Immature natural killer cell (primary cell): ENCODE results near the gene MROH8. TPM values are rescaled to one million over a fixed set of nuclear protein-coding genes. Genes with fewer than 3 reads are reported as not detected.

Experiments
- DNase-seq, 3 donors: peaks; one replicate each; pipeline ENCODE4 v3.0.0; 2022; ENCODE audit warnings: mixed read lengths in 1 of 3
- H3K27ac Mint-ChIP-seq, 6 donors: one replicate each; pipeline ENCODE4 v1.8.0; 2020; ENCODE audit warnings: mixed read lengths in 6 of 6, mild to moderate bottlenecking in 5 of 6, inconsistent platforms in 4 of 6, moderate library complexity in 3 of 6
- H3K27me3 Mint-ChIP-seq, 3 donors: one replicate each; pipeline ENCODE4 v1.8.0; 2020 to 2021; ENCODE audit warnings: low read depth in 3 of 3, mild to moderate bottlenecking in 3 of 3, mixed read lengths in 3 of 3, moderate library complexity in 3 of 3, inconsistent platforms in 1 of 3
- H3K36me3 Mint-ChIP-seq, 3 donors: one replicate each; pipeline ENCODE4 v1.8.0; 2020; ENCODE audit warnings: mixed read lengths in 3 of 3, inconsistent platforms in 2 of 3, mild to moderate bottlenecking in 2 of 3
- H3K4me1 Mint-ChIP-seq, 2 donors: one replicate each; pipeline ENCODE4 v1.8.0; 2020; ENCODE audit warnings: inconsistent platforms in 2 of 2, mild to moderate bottlenecking in 2 of 2, mixed read lengths in 2 of 2, moderate library complexity in 1 of 2
- H3K4me3 Mint-ChIP-seq, 5 donors: one replicate each; pipeline ENCODE4 v1.8.0; 2020; ENCODE audit warnings: mild to moderate bottlenecking in 5 of 5, mixed read lengths in 5 of 5, inconsistent platforms in 3 of 5, moderate library complexity in 3 of 5
- H3K9me3 Mint-ChIP-seq, 6 donors: one replicate each; pipeline ENCODE4 v1.8.0; 2020; ENCODE audit warnings: mild to moderate bottlenecking in 6 of 6, mixed read lengths in 6 of 6, inconsistent platforms in 4 of 6, moderate library complexity in 3 of 6
- polyA plus RNA-seq, 3 donors: library from polyadenylated mRNA; unstranded; fragments of 300-500 nt; fragmentation: Illumina TruSeq; gene quantifications; one replicate each; pipeline ENCODE4 v1.2.3, GENCODE V29; 2021

Gene MROH8
- polyA plus RNA-seq, result 1 to 10 TPM; 2.1 to 3.4 (median 2.6) TPM

DNA sequence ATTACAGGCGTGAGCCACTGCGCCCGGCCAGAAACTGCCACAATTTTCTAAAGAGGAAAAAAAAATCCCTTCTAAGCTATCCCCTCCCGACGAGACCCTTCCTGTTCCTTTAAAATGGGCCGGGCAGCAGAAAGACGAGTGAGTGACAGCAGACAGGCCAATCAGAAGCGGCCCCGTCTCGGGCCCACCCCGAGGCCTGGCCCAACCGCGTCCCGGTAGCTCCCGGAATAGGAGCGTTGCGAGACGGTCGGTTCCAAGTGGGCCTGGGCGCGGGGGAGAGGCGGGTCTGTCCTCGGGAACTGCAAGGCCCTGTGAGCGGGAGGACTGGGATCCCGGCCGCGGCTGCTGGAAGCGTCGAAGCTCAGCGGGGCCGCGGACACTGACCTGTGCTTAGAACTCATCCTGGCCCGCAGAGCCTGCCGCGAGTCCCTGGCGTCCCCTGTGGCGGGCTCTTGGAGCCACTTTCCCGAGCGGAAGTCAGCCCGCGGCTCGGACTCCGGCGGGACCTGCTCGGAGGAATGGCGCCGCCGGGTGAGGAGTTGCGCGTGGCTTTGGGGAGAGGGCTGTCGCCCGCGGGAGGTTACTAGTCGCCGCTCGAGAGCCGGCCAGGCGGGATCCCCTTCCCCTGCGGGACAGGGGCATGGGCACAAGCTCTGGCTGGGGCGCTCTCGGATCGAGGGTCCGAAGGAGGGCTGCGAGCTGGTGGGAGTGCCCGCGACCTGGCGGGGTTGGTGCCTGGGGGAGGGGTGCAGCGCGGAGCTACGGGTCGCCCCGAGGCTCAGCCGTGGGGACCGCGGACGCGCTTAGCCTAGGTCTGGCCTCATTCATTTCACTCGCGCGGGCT lies at the start of gene MROH8, which contains the start of gene RPN2:
Gene MROH8 (minus strand): TSS at position 710 of the 844 bp plus-strand sequence.
Gene RPN2 (plus strand): TSS at position 492 of the 844 bp plus-strand sequence. CDS start 27 bp downstream, at position 519.
- H3K4me1 Mint-ChIP-seq, result peaks cover 39 to 52% of the 10 kb centered on the region in 2 donors
- H3K27ac Mint-ChIP-seq, result peak within 1 kb of the TSS; percentile 84 to 98 (median 96)
- H3K9me3 Mint-ChIP-seq, result no peaks in the 10 kb centered on the region
- peaks cover 3 to 18% (median 12%) of the 10 kb centered on the region in 3 donors for H3K27me3 Mint-ChIP-seq
- DNase-seq, result peak; percentile 93 to 94 (median 93)
- peaks cover 0 to 9% (median 8%) of the 10 kb centered on the region in 3 donors for H3K36me3 Mint-ChIP-seq
- H3K4me3 Mint-ChIP-seq, result peak within 1 kb of the TSS; percentile 93 to 99 (median 95)

DNA sequence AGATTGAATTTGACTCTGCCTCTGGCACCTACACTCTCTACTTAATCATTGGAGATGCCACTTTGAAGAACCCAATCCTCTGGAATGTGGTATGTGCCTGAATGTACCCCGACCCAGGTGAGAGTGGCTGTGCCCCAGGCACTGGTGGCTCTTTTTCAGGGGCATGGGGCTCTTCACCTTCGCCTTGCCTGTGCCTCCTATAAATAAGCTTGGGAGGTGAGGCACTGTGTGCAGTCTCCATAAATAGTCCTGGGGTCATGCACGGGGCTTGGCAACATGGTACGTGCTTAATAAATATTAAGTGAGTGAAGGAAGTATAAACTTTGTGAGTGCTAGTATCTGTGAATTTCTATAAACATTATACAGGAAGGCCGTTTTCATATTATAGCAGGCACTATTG lies 49.3 kb upstream of the MROH8 start:
- peaks cover 0 to 6% (median 0%) of the 10 kb centered on the region in 3 donors for H3K27me3 Mint-ChIP-seq
- peak overlapping the region in 1 of 6 donors; percentile 14 for H3K27ac Mint-ChIP-seq
- peaks cover 40 to 71% (median 54%) of the 10 kb centered on the region in 3 donors for H3K36me3 Mint-ChIP-seq
- DNase-seq, result no peak
- H3K4me3 Mint-ChIP-seq, result no peak overlapping the region
- no peaks in the 10 kb centered on the region for H3K4me1 Mint-ChIP-seq
- H3K9me3 Mint-ChIP-seq, result no peaks in the 10 kb centered on the region

DNA sequence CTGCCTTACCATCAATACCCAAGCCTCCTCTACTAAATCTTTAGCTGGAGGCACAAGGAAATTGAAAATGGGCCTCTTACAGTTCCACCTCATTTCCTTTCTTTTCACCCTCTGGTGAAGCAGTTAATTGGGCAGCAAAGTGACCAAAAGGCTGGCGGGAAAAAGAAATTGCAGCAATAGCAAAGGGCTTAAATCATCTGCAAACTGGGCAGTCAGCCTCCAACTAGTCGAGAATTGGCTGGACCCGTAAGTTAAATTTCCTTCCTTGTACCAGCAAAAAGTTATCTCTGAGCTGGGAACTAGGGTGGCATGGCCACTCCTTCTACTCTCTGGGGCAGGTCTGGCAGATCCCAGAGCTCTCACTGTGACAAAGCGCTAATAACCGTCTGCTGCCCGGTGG lies 48.7 kb upstream of the MROH8 start:
- H3K36me3 Mint-ChIP-seq, result peaks cover 40 to 71% (median 57%) of the 10 kb centered on the region in 3 donors
- no peak overlapping the region for H3K4me3 Mint-ChIP-seq
- peak overlapping the region in 1 of 6 donors; percentile 30 for H3K27ac Mint-ChIP-seq
- peaks cover 0 to 6% (median 0%) of the 10 kb centered on the region in 3 donors for H3K27me3 Mint-ChIP-seq
- peaks cover 0 to 2% of the 10 kb centered on the region in 2 donors for H3K4me1 Mint-ChIP-seq
- DNase-seq, result no peak
- no peaks in the 10 kb centered on the region for H3K9me3 Mint-ChIP-seq

DNA sequence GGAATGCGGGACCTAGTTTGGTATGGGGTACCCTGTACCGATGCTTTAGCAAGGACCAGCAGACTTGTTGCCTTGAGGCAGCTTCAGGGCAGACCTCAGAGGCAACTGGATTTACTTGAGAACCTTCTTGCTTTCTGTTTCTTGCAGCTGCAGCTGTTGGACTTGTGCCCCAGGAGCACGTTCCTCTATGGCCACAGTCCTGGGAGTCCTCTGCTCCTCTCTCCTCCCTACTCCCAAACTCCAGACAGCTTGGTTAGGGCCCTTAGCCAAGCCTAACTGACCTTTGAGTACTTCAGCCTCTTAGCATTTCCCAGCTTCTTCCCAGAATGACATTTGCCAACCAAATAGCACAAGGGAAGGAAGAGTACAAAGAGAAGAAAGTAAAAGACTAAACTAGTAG lies 47.5 kb upstream of the MROH8 start:
- Mint-ChIP-seq H3K4me1 (peaks cover 0 to 12% of the 10 kb centered on the region in 2 donors), H3K27me3 (peaks cover 0 to 1% (median 0%) of the 10 kb centered on the region in 3 donors), H3K4me3 (no peak overlapping the region), H3K9me3 (no peaks in the 10 kb centered on the region), H3K27ac (peak overlapping the region in 1 of 6 donors; percentile 40), H3K36me3 (peaks cover 40 to 63% (median 50%) of the 10 kb centered on the region in 3 donors)
- no peak for DNase-seq

DNA sequence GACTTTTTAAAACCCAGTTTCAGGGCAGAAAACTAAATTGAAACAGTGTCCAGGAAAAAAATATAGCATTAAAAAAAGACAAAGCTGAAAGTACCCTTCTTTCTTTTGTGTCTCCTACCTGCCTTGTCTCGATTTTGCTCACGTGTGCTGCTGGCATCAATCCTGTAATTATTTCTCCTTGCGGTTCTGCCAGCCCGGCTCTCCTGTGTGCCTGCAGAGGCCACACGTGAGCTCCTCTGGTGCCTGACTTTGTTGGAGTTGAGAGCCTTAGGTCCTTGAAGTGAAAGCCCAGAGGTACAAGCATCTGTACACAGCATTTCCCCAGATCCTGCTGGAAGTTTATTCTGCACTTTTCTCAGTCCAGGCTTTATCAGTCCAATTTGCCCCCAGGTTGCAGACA lies 45.8 kb upstream of the MROH8 start:
- peaks cover 31 to 54% (median 40%) of the 10 kb centered on the region in 3 donors for H3K36me3 Mint-ChIP-seq
- no peaks in the 10 kb centered on the region for H3K27me3 Mint-ChIP-seq
- H3K9me3 Mint-ChIP-seq, result no peaks in the 10 kb centered on the region
- H3K4me1 Mint-ChIP-seq, result peaks cover 0 to 12% of the 10 kb centered on the region in 2 donors
- no peak for DNase-seq
- no peak overlapping the region for H3K4me3 Mint-ChIP-seq
- H3K27ac Mint-ChIP-seq, result no peak overlapping the region

DNA sequence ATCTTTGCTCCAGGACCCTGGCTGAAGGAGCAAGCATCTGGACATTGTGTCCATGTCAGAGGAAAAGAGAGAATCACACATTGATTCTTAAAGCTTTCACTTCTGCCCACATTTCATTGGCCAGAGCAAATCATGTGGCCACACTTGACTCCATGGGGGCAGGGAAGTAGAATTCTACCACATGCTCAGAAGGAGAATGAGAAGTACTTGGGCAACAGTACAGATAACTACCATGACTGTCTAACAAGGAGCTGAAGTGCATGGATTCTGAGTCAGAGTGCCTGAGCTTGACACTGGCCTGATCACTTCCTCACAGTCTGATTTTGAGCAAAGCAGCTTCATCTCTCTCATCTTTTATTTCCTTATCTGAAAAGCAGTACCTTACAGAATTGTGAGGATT lies 43.7 kb upstream of the MROH8 start:
- Mint-ChIP-seq H3K4me1 (peaks cover 0 to 12% of the 10 kb centered on the region in 2 donors), H3K36me3 (peaks cover 22 to 44% (median 32%) of the 10 kb centered on the region in 3 donors), H3K27ac (peak overlapping the region in 3 of 6 donors; percentile 12 to 40 (median 20)), H3K9me3 (no peaks in the 10 kb centered on the region), H3K4me3 (no peak overlapping the region), H3K27me3 (peaks cover 0 to 1% (median 0%) of the 10 kb centered on the region in 3 donors)
- no peak for DNase-seq

DNA sequence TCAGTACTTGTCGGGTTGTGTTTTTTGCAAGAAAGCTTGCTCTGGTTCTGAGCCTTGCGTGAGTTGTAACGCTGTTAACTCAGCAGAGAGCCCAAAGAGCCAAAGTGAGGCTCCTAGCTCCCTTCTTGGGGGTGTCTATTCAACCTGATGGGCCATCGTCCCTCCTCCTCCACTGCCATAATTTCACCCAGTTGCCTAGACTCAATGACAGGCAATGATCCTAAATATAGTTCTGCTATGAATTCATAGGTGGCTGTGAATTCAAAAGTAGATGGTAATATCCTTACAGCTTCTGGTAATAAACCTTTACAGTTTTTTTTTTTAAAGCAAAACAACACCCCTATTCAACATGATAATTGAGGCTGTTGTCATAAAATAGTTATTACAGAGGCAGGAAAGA lies 42.7 kb upstream of the MROH8 start:
- H3K27ac Mint-ChIP-seq, result peak overlapping the region in 1 of 6 donors; percentile 37
- H3K4me3 Mint-ChIP-seq, result no peak overlapping the region
- no peak for DNase-seq
- peaks cover 16 to 38% (median 26%) of the 10 kb centered on the region in 3 donors for H3K36me3 Mint-ChIP-seq
- no peaks in the 10 kb centered on the region for H3K9me3 Mint-ChIP-seq
- peaks cover 0 to 12% of the 10 kb centered on the region in 2 donors for H3K4me1 Mint-ChIP-seq
- H3K27me3 Mint-ChIP-seq, result peaks cover 0 to 1% (median 0%) of the 10 kb centered on the region in 3 donors

DNA sequence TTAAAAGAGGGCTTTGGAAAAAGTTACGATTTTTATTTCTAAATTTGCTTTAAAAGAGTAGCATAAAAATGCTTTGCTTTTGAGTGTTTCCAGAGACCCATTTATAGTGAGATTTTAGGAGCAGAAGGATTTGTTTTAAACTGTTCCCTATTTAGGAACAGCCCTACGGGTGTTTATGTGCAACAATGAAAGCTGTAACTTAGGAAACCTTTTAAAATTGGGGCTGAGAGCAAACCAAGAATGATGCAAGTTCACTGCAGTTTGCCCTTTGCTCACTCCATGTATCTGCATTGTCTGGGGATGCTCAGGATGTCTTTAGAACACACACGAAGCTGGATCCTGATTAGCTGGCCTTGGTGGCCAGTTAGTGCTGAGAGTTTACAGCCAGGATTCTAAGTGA lies 41.4 kb upstream of the MROH8 start:
- peaks cover 0 to 1% (median 0%) of the 10 kb centered on the region in 3 donors for H3K27me3 Mint-ChIP-seq
- H3K4me3 Mint-ChIP-seq, result no peak overlapping the region
- no peaks in the 10 kb centered on the region for H3K9me3 Mint-ChIP-seq
- DNase-seq, result no peak
- peaks cover 0 to 12% of the 10 kb centered on the region in 2 donors for H3K4me1 Mint-ChIP-seq
- peaks cover 14 to 38% (median 26%) of the 10 kb centered on the region in 3 donors for H3K36me3 Mint-ChIP-seq
- H3K27ac Mint-ChIP-seq, result no peak overlapping the region

DNA sequence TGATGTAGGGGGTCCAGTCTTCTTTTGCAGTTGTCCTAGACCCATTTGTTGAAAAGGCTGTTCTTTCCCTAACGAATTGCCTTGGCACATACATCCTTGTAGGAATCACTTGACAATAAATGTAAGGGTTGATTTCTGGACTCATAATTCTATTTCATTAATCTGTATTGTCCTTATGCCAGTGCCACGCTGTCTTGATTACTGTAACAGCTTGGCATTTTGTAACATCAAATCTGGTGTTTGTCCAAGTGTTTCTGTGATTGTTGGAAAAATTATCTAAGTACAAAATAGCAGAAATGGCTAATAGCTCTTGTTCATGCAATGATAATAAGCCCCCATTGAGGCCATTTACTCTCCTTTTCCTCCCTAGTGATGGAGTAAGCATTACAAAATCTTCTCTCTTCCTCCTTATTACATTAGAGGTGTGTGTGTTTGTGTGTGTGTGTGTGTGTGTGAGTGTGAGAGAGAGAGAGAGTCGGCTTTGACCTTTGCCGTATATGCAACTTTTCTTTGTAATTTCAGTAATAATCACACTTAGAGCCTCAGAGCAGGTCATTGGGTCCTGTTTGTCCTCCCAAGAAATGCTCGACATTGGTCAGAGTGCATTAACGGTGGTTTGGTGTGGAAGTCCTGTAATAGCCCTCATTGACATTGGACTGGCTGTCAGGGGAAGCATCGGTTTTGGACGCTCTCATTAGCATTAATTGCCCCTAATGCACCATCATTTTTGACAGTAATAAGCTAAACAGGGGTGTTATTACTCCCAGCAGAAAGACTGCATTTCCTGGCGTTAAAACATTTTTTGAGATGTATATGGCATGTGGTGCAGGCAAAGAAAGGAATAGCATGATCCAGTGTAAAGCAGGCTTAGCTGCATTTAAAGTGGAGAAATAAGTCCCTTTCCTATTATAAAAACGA lies 40.7 kb upstream of the MROH8 start:
- peaks cover 0 to 12% of the 10 kb centered on the region in 2 donors for H3K4me1 Mint-ChIP-seq
- peaks cover 9 to 36% (median 21%) of the 10 kb centered on the region in 3 donors for H3K36me3 Mint-ChIP-seq
- no peaks in the 10 kb centered on the region for H3K9me3 Mint-ChIP-seq
- H3K27me3 Mint-ChIP-seq, result peaks cover 0 to 1% (median 0%) of the 10 kb centered on the region in 3 donors
- H3K4me3 Mint-ChIP-seq, result no peak overlapping the region
- H3K27ac Mint-ChIP-seq, result no peak overlapping the region
- no peak for DNase-seq

DNA sequence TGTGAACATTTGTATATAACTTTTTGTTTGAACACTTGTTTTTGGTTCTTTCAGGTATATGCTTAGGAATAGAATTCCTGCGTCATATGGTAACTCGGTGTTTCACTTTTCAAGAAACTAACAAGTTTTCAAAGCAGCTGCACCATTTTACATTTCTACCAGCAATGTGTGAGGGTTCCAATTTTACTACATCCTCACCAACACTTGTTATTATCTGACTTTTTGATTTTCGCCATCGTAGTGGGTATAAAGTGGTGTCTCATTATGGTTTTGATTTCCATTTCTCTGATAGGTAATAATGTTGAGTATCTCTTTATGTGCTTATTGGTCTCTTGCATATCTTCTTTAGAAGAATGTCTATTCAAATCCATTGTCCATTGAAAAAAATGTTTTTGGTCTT lies 39.6 kb upstream of the MROH8 start:
- no peak overlapping the region for H3K27ac Mint-ChIP-seq
- peaks cover 0 to 12% of the 10 kb centered on the region in 2 donors for H3K4me1 Mint-ChIP-seq
- H3K4me3 Mint-ChIP-seq, result no peak overlapping the region
- no peaks in the 10 kb centered on the region for H3K9me3 Mint-ChIP-seq
- no peak for DNase-seq
- H3K36me3 Mint-ChIP-seq, result peaks cover 12 to 32% (median 16%) of the 10 kb centered on the region in 3 donors
- H3K27me3 Mint-ChIP-seq, result peaks cover 0 to 1% (median 0%) of the 10 kb centered on the region in 3 donors

DNA sequence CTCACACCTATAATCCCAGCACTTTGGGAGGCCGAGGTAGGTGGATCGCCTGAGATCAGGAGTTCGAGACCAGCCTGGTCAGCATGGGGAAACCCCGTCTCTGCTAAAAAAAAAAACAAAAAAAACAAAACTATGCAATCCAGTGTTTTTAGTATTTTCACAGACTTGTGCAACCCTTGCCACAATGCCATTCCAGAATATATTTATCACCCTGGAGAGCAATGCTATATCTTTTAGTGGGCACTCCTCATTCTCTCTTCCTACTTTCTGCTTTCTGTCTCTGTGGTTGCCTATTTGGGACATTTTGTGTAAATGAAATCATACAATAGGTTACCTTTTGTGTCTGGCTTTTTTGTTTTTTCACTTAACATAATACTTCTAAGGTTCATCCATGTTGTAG lies 39.1 kb upstream of the MROH8 start:
- Mint-ChIP-seq H3K36me3 (peaks cover 12 to 28% (median 14%) of the 10 kb centered on the region in 3 donors), H3K4me3 (no peak overlapping the region), H3K27me3 (peaks cover 0 to 1% (median 0%) of the 10 kb centered on the region in 3 donors), H3K4me1 (peaks cover 0 to 12% of the 10 kb centered on the region in 2 donors), H3K9me3 (no peaks in the 10 kb centered on the region), H3K27ac (no peak overlapping the region)
- no peak for DNase-seq

DNA sequence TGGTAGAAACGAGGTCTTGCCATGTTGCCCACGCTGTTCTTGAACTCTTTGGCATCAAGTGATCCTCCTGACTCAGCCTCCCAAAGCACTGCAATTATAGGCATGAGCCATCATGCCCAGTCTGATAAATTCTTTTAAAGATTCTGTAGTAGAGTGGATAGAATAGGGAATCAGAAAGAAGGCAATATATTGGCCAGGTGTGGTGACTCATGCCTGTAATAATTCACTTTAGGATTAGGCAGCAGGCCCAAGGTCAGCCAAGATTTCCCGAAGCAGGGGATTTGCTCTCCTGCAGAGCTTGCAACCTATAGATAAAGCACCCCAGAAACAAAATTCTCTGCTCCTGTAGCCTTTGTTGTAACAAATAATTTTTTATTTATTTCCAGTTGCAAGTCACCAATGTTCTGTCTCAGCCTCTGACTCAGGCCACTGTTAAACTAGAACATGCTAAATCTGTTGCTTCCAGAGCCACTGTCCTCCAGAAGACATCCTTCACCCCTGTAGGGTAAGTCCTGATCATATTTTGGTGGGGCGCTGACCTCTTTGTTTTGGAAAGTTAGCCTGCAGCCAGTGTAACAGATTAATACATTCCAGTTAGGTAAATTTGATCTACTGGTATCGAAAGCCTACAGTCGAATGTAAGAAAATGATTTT lies 30.4 kb upstream of the MROH8 start:
- Mint-ChIP-seq H3K4me1 (peaks cover 0 to 2% of the 10 kb centered on the region in 2 donors), H3K36me3 (peaks cover 14 to 42% (median 29%) of the 10 kb centered on the region in 3 donors), H3K27ac (peak overlapping the region in 1 of 6 donors; percentile 31), H3K4me3 (no peak overlapping the region), H3K27me3 (no peaks in the 10 kb centered on the region), H3K9me3 (no peaks in the 10 kb centered on the region)
- DNase-seq, result no peak

DNA sequence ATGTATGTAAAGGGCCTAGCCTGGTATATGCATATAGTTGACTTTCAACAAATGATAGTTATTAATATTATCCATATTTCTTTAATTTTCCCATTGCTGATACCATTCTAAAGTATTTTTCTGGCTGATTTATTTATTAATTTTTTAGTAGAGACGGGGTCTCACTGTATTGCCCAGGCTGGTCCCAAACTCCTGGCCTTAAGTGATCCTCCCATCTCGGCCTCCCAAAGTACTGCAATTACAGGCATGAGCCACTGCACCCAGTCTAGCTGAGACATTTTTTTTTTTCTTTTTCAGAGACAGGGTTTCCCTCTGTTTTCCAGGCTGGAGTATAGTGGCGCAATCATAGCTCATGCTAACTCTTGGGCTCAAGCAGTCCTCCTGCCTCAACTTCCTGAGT lies 29.8 kb upstream of the MROH8 start:
- H3K36me3 Mint-ChIP-seq, result peaks cover 9 to 43% (median 27%) of the 10 kb centered on the region in 3 donors
- H3K9me3 Mint-ChIP-seq, result no peaks in the 10 kb centered on the region
- no peak overlapping the region for H3K27ac Mint-ChIP-seq
- H3K4me1 Mint-ChIP-seq, result peaks cover 0 to 2% of the 10 kb centered on the region in 2 donors
- no peak overlapping the region for H3K4me3 Mint-ChIP-seq
- DNase-seq, result no peak
- H3K27me3 Mint-ChIP-seq, result no peaks in the 10 kb centered on the region
